ENCODE measurements around the gene CFAP92.

CFAP92 gene

GRCh38 chr3:128965818-128966217 lies 28.1 kb downstream of the CFAP92 start:
- WGBS (ENCODE audit: insufficient coverage, insufficient read length): no CpG with 5 or more reads among the region's 3 CpGs
- Histone ChIP-seq H3K4me1 (ENCODE audit: control insufficient read depth, insufficient read depth, low read length) (no peaks in the 10 kb centered on the region), H3K4me3 (ENCODE audit: low read length) (no peak overlapping the region), H3K27me3 (ENCODE audit: control insufficient read depth, insufficient read depth, low read length) (no peaks in the 10 kb centered on the region), H3K36me3 (ENCODE audit: control insufficient read depth, insufficient read depth, low read length) (no peaks in the 10 kb centered on the region), H3K9me3 (ENCODE audit: control insufficient read depth, insufficient read depth, low read length) (no peaks in the 10 kb centered on the region), H3K27ac (ENCODE audit: low read length) (no peak overlapping the region)
- DNase-seq (ENCODE audit: low read depth, low spot score): no peak

- WGBS (ENCODE audit: insufficient coverage, insufficient read length): no CpG with 5 or more reads among the region's 9 CpGs
- H3K9me3 ChIP-seq (ENCODE audit: control insufficient read depth, insufficient read depth, low read length): no peaks in the 10 kb centered on the region
- H3K27me3 ChIP-seq (ENCODE audit: control insufficient read depth, insufficient read depth, low read length): no peaks in the 10 kb centered on the region
- H3K4me1 ChIP-seq (ENCODE audit: control insufficient read depth, insufficient read depth, low read length): no peaks in the 10 kb centered on the region
- no peak overlapping the region for H3K4me3 ChIP-seq (ENCODE audit: low read length)
- no peak for DNase-seq (ENCODE audit: low read depth, low spot score)
- H3K36me3 ChIP-seq (ENCODE audit: control insufficient read depth, insufficient read depth, low read length): no peaks in the 10 kb centered on the region
- no peak overlapping the region for H3K27ac ChIP-seq (ENCODE audit: low read length)
These were observed 28.6 kb downstream of the CFAP92 start for GRCh38 chr3:128965280-128965679.

GRCh38 chr3:128956440-128956839 lies 37.4 kb downstream of the CFAP92 start:
- no CpG with 5 or more reads among the region's 2 CpGs for WGBS (ENCODE audit: insufficient coverage, insufficient read length)
- no peaks in the 10 kb centered on the region for H3K4me1 ChIP-seq (ENCODE audit: control insufficient read depth, insufficient read depth, low read length)
- H3K4me3 ChIP-seq (ENCODE audit: low read length): no peak overlapping the region

GRCh38 chr3:128950223-128950938 lies 43.5 kb downstream of the CFAP92 start:
- WGBS (ENCODE audit: insufficient coverage, insufficient read length): no CpG with 5 or more reads among the region's 15 CpGs
- Histone ChIP-seq H3K4me3 (ENCODE audit: low read length) (no peak overlapping the region), H3K36me3 (ENCODE audit: control insufficient read depth, insufficient read depth, low read length) (no peaks in the 10 kb centered on the region), H3K27ac (ENCODE audit: low read length) (no peak overlapping the region), H3K4me1 (ENCODE audit: control insufficient read depth, insufficient read depth, low read length) (no peaks in the 10 kb centered on the region), H3K27me3 (ENCODE audit: control insufficient read depth, insufficient read depth, low read length) (no peaks in the 10 kb centered on the region), H3K9me3 (ENCODE audit: control insufficient read depth, insufficient read depth, low read length) (no peaks in the 10 kb centered on the region)
- no peak for DNase-seq (ENCODE audit: low read depth, low spot score)

More at GRCh38 chr3:128956440-128956839, 37.4 kb downstream of the CFAP92 start:
- H3K36me3 ChIP-seq (ENCODE audit: control insufficient read depth, insufficient read depth, low read length): no peaks in the 10 kb centered on the region
- H3K9me3 ChIP-seq (ENCODE audit: control insufficient read depth, insufficient read depth, low read length): no peaks in the 10 kb centered on the region
- H3K27me3 ChIP-seq (ENCODE audit: control insufficient read depth, insufficient read depth, low read length): no peaks in the 10 kb centered on the region
- DNase-seq (ENCODE audit: low read depth, low spot score): no peak
- H3K27ac ChIP-seq (ENCODE audit: low read length): no peak overlapping the region

GRCh38 chr3:128949158-128949557 lies 44.7 kb downstream of the CFAP92 start:
- Histone ChIP-seq H3K9me3 (ENCODE audit: control insufficient read depth, insufficient read depth, low read length) (no peaks in the 10 kb centered on the region), H3K36me3 (ENCODE audit: control insufficient read depth, insufficient read depth, low read length) (no peaks in the 10 kb centered on the region), H3K27me3 (ENCODE audit: control insufficient read depth, insufficient read depth, low read length) (no peaks in the 10 kb centered on the region), H3K4me3 (ENCODE audit: low read length) (no peak overlapping the region), H3K4me1 (ENCODE audit: control insufficient read depth, insufficient read depth, low read length) (no peaks in the 10 kb centered on the region), H3K27ac (ENCODE audit: low read length) (no peak overlapping the region)
- no CpG with 5 or more reads among the region's 3 CpGs for WGBS (ENCODE audit: insufficient coverage, insufficient read length)
- DNase-seq (ENCODE audit: low read depth, low spot score): no peak

GRCh38 chr3:128946411-128946810 lies 47.5 kb downstream of the CFAP92 start:
- Histone ChIP-seq H3K4me1 (ENCODE audit: control insufficient read depth, insufficient read depth, low read length) (no peaks in the 10 kb centered on the region), H3K4me3 (ENCODE audit: low read length) (no peak overlapping the region), H3K27me3 (ENCODE audit: control insufficient read depth, insufficient read depth, low read length) (no peaks in the 10 kb centered on the region), H3K27ac (ENCODE audit: low read length) (no peak overlapping the region), H3K9me3 (ENCODE audit: control insufficient read depth, insufficient read depth, low read length) (no peaks in the 10 kb centered on the region), H3K36me3 (ENCODE audit: control insufficient read depth, insufficient read depth, low read length) (no peaks in the 10 kb centered on the region)
- no CpG with 5 or more reads among the region's 7 CpGs for WGBS (ENCODE audit: insufficient coverage, insufficient read length)
- DNase-seq (ENCODE audit: low read depth, low spot score): no peak

- Histone ChIP-seq H3K4me3 (ENCODE audit: low read length) (no peak overlapping the region), H3K27ac (ENCODE audit: low read length) (no peak overlapping the region), H3K27me3 (ENCODE audit: control insufficient read depth, insufficient read depth, low read length) (no peaks in the 10 kb centered on the region), H3K36me3 (ENCODE audit: control insufficient read depth, insufficient read depth, low read length) (no peaks in the 10 kb centered on the region), H3K4me1 (ENCODE audit: control insufficient read depth, insufficient read depth, low read length) (no peaks in the 10 kb centered on the region), H3K9me3 (ENCODE audit: control insufficient read depth, insufficient read depth, low read length) (no peaks in the 10 kb centered on the region)
- DNase-seq (ENCODE audit: low read depth, low spot score): no peak
- no CpG with 5 or more reads among the region's 3 CpGs for WGBS (ENCODE audit: insufficient coverage, insufficient read length)
These were observed 48.0 kb downstream of the CFAP92 start for GRCh38 chr3:128945878-128946175.

- no peak for DNase-seq (ENCODE audit: low read depth, low spot score)
- no CpG with 5 or more reads among the region's 21 CpGs for WGBS (ENCODE audit: insufficient coverage, insufficient read length)
- Histone ChIP-seq H3K9me3 (ENCODE audit: control insufficient read depth, insufficient read depth, low read length) (no peaks in the 10 kb centered on the region), H3K36me3 (ENCODE audit: control insufficient read depth, insufficient read depth, low read length) (no peaks in the 10 kb centered on the region), H3K27me3 (ENCODE audit: control insufficient read depth, insufficient read depth, low read length) (no peaks in the 10 kb centered on the region), H3K27ac (ENCODE audit: low read length) (no peak overlapping the region), H3K4me1 (ENCODE audit: control insufficient read depth, insufficient read depth, low read length) (no peaks in the 10 kb centered on the region), H3K4me3 (ENCODE audit: low read length) (no peak overlapping the region)
These were observed 48.6 kb downstream of the CFAP92 start for GRCh38 chr3:128945041-128945877.

- DNase-seq (ENCODE audit: low read depth, low spot score): no peak
- no peaks in the 10 kb centered on the region for H3K4me1 ChIP-seq (ENCODE audit: control insufficient read depth, insufficient read depth, low read length)
- no peak overlapping the region for H3K4me3 ChIP-seq (ENCODE audit: low read length)
- H3K27me3 ChIP-seq (ENCODE audit: control insufficient read depth, insufficient read depth, low read length): no peaks in the 10 kb centered on the region
- H3K27ac ChIP-seq (ENCODE audit: low read length): no peak overlapping the region
- no peaks in the 10 kb centered on the region for H3K9me3 ChIP-seq (ENCODE audit: control insufficient read depth, insufficient read depth, low read length)
- H3K36me3 ChIP-seq (ENCODE audit: control insufficient read depth, insufficient read depth, low read length): no peaks in the 10 kb centered on the region
- no CpG with 5 or more reads among the region's 15 CpGs for WGBS (ENCODE audit: insufficient coverage, insufficient read length)
These were observed 51.5 kb downstream of the CFAP92 start for GRCh38 chr3:128942161-128942952.

GRCh38 chr3:128940252-128940651 lies 53.6 kb downstream of the CFAP92 start:
- Histone ChIP-seq H3K4me3 (ENCODE audit: low read length) (no peak overlapping the region), H3K27me3 (ENCODE audit: control insufficient read depth, insufficient read depth, low read length) (no peaks in the 10 kb centered on the region), H3K4me1 (ENCODE audit: control insufficient read depth, insufficient read depth, low read length) (no peaks in the 10 kb centered on the region), H3K36me3 (ENCODE audit: control insufficient read depth, insufficient read depth, low read length) (no peaks in the 10 kb centered on the region), H3K9me3 (ENCODE audit: control insufficient read depth, insufficient read depth, low read length) (no peaks in the 10 kb centered on the region), H3K27ac (ENCODE audit: low read length) (no peak overlapping the region)
- WGBS (ENCODE audit: insufficient coverage, insufficient read length): no CpG with 5 or more reads among the region's 1 CpG
- DNase-seq (ENCODE audit: low read depth, low spot score): no peak

Data from iPS DF 6.9 (cell line).